ENCODE data around the gene ARFGAP1. TPM values are rescaled to one million over a fixed set of nuclear protein-coding genes. Genes with fewer than 3 reads are reported as not detected.

ARFGAP1 gene
- polyA plus RNA-seq, 2 of the 4 experiments (the other 2 are of a cell fraction), result 41.0 to 106 TPM

DNA sequence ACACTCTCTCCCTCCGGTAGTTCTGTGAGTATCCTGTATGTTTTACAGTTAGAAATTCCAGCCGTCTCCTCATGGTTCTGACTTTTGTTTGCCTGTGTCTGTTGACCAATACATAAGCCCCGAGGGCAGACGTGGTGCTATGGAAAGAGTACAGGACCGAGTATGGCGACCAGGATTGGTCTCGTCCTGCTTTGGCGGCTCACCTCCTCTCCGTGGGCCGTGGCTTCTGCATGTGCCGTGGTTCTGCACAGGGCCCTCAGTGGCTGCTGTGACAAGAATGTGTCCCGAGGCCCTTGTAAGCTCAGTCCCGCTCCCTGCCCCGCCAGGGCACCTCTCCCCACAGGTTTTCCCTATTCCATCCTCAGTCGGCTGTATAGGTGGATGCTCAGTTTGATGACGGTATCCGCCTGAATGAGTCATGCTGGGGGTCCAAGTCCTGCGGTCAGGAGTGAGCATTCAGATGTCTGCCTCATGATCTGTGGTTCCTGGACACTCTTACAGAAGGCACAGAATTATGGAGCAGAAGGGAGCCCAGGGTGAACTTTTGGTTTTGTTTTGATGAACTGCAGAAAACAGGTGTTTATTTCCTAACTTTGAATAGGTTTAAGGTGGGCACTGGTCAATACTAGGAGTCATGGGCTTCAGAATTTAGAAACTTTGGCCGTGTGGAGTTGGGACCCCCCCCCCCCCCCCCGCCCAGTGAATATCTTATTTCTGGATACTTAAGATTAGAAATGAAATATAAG lies 1.2 kb downstream of the ARFGAP1 start:
- no peaks in the 10 kb centered on the region for H3K9me3 ChIP-seq
- peaks cover 23% of the 10 kb centered on the region; the same call in 2 of the 3 replicates for H3K4me1 ChIP-seq
- ATAC-seq (peak in 1 of 2 experiments; percentile 6; a peak in 1 of 6 replicates), FAIRE-seq (no peak), DNase-seq (ENCODE audit: low read depth in 1 of 2, low spot score in 1 of 2) (peak; percentile 38 to 62)
- H3K4me3 ChIP-seq, result peak overlapping the region; percentile 86
- TF ChIP-seq RFX5 (IDR thresholded peaks at IDR 0.05) (no peak), ZSCAN20 (CRISPR knock-in tag; IDR thresholded peaks at IDR 0.05) (no peak), MAZ (IDR thresholded peaks at IDR 0.05; ENCODE audit: borderline replicate concordance, low read depth, low read length) (no peak), ZFP36 (IDR thresholded peaks at IDR 0.05; ENCODE audit: borderline replicate concordance, partially characterized antibody) (no peak), ELK1 (IDR thresholded peaks at IDR 0.05; ENCODE audit: low read depth, low read length) (no peak), FOSL2 (IDR thresholded peaks at IDR 0.05) (no peak), FOSL2 (CRISPR knock-in tag; IDR thresholded peaks at IDR 0.05) (peak; percentile 70)
- TF ChIP-seq, protein P1, sequence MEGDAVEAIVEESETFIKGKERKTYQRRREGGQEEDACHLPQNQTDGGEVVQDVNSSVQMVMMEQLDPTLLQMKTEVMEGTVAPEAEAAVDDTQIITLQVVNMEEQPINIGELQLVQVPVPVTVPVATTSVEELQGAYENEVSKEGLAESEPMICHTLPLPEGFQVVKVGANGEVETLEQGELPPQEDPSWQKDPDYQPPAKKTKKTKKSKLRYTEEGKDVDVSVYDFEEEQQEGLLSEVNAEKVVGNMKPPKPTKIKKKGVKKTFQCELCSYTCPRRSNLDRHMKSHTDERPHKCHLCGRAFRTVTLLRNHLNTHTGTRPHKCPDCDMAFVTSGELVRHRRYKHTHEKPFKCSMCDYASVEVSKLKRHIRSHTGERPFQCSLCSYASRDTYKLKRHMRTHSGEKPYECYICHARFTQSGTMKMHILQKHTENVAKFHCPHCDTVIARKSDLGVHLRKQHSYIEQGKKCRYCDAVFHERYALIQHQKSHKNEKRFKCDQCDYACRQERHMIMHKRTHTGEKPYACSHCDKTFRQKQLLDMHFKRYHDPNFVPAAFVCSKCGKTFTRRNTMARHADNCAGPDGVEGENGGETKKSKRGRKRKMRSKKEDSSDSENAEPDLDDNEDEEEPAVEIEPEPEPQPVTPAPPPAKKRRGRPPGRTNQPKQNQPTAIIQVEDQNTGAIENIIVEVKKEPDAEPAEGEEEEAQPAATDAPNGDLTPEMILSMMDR (IDR thresholded peaks at IDR 0.05), result no peak
- TF ChIP-seq, protein P2, sequence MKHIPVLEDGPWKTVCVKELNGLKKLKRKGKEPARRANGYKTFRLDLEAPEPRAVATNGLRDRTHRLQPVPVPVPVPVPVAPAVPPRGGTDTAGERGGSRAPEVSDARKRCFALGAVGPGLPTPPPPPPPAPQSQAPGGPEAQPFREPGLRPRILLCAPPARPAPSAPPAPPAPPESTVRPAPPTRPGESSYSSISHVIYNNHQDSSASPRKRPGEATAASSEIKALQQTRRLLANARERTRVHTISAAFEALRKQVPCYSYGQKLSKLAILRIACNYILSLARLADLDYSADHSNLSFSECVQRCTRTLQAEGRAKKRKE (CRISPR knock-in tag; IDR thresholded peaks at IDR 0.05; ENCODE audit: low read depth), result no peak
- 10% methylated on average over 20 of the region's 20 CpGs for WGBS (ENCODE audit: missing lambda C conversion rate)
- POLR2A ChIA-PET, result interaction anchor here (1.5 to 2.1 kb wide), 2 partner anchors 11 to 50 kb away, joined by 6 to 12 read pairs; no protein-coding TSS in a partner anchor
- peak overlapping the region; percentile 86 to 98 for H3K27ac ChIP-seq
- CTCF ChIA-PET, result interaction anchor here (0.7 to 30.4 kb wide), 4 partner anchors 9 to 59 kb away, joined by 3 to 401 read pairs (median 4); no protein-coding TSS in a partner anchor
- peak overlapping the region; percentile 89 for H3K4me2 ChIP-seq

- no peak for TF ChIP-seq EHMT2 (IDR thresholded peaks at IDR 0.05; ENCODE audit: low read depth)
- no peak for TF ChIP-seq BHLHE40 (IDR thresholded peaks at IDR 0.05; ENCODE audit: low read depth, low read length)
- no peak for TF ChIP-seq EHF (CRISPR knock-in tag; IDR thresholded peaks at IDR 0.05)
- TF ChIP-seq HOXB13 (CRISPR knock-in tag; IDR thresholded peaks at IDR 0.05; ENCODE audit: low read depth), result no peak
- no peak for TF ChIP-seq EP300 (IDR thresholded peaks at IDR 0.05)
- TF ChIP-seq PBX3 (IDR thresholded peaks at IDR 0.05), result no peak
- TF ChIP-seq, protein P3, sequence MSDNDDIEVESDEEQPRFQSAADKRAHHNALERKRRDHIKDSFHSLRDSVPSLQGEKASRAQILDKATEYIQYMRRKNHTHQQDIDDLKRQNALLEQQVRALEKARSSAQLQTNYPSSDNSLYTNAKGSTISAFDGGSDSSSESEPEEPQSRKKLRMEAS (IDR thresholded peaks at IDR 0.05), result no peak
- no peak for TF ChIP-seq ZSCAN20 (CRISPR knock-in tag; IDR thresholded peaks at IDR 0.05)
- no peak for TF ChIP-seq TP53 (CRISPR knock-in tag; IDR thresholded peaks at IDR 0.05)
- TF ChIP-seq, protein P4, sequence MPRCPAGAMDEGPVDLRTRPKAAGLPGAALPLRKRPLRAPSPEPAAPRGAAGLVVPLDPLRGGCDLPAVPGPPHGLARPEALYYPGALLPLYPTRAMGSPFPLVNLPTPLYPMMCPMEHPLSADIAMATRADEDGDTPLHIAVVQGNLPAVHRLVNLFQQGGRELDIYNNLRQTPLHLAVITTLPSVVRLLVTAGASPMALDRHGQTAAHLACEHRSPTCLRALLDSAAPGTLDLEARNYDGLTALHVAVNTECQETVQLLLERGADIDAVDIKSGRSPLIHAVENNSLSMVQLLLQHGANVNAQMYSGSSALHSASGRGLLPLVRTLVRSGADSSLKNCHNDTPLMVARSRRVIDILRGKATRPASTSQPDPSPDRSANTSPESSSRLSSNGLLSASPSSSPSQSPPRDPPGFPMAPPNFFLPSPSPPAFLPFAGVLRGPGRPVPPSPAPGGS (IDR thresholded peaks at IDR 0.05), result no peak
- TF ChIP-seq MAFK (IDR thresholded peaks at IDR 0.05; ENCODE audit: partially characterized antibody), result no peak
- no peak for TF ChIP-seq ZC3H11A (IDR thresholded peaks at IDR 0.05)
- no peak for TF ChIP-seq HOXB5 (CRISPR knock-in tag; IDR thresholded peaks at IDR 0.05)
- TF ChIP-seq SREBF2 (IDR thresholded peaks at IDR 0.05), result no peak
- no peak for TF ChIP-seq CHD4 (IDR thresholded peaks at IDR 0.05; ENCODE audit: borderline replicate concordance)
- TF ChIP-seq, protein P5, sequence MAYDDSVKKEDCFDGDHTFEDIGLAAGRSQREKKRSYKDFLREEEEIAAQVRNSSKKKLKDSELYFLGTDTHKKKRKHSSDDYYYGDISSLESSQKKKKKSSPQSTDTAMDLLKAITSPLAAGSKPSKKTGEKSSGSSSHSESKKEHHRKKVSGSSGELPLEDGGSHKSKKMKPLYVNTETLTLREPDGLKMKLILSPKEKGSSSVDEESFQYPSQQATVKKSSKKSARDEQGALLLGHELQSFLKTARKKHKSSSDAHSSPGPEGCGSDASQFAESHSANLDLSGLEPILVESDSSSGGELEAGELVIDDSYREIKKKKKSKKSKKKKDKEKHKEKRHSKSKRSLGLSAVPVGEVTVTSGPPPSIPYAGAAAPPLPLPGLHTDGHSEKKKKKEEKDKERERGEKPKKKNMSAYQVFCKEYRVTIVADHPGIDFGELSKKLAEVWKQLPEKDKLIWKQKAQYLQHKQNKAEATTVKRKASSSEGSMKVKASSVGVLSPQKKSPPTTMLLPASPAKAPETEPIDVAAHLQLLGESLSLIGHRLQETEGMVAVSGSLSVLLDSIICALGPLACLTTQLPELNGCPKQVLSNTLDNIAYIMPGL (CRISPR knock-in tag; IDR thresholded peaks at IDR 0.05; ENCODE audit: borderline replicate concordance), result no peak
- TF ChIP-seq CHD2 (IDR thresholded peaks at IDR 0.05; ENCODE audit: low read length, partially characterized antibody), result no peak
- TF ChIP-seq RFX5 (IDR thresholded peaks at IDR 0.05), result no peak
- TF ChIP-seq ESRRA (IDR thresholded peaks at IDR 0.05; ENCODE audit: borderline replicate concordance, low read length), result no peak
- Histone ChIP-seq H3K4me1 (peaks cover 23% of the 10 kb centered on the region; the same call in 2 of the 3 replicates), H3K9me3 (no peaks in the 10 kb centered on the region), H3K4me2 (peak overlapping the region; percentile 89), H3K27ac (peak overlapping the region in 1 of 2 experiments; percentile 98; a peak in 3 of 6 replicates), H3K4me3 (peak overlapping the region; percentile 86; the same call in 2 of the 3 replicates)
- POLR2A ChIA-PET, result interaction anchor here (2.1 kb wide), 1 partner anchor 10 kb away, joined by 6 read pairs; no protein-coding TSS in a partner anchor
- DNase-seq (ENCODE audit: low read depth in 1 of 2, low spot score in 1 of 2) (no peak), ATAC-seq (no peak), FAIRE-seq (no peak)
- WGBS (ENCODE audit: missing lambda C conversion rate), result 69% methylated on average over 15 of the region's 17 CpGs
- CTCF ChIA-PET, result interaction anchor here (1.1 to 30.4 kb wide), 2 partner anchors 11 to 49 kb away, joined by 3 to 401 read pairs; no protein-coding TSS in a partner anchor
These were observed 2.0 kb downstream of the ARFGAP1 start for GRCh38 chr20:63274381-63275228.
